GM06990 (cell line): ENCODE results near the gene TMEM135.

Experiments used
- DNase-seq: peaks from one replicate; pipeline ENCODE4 v3.0.0-alpha.2; 2011; ENCODE audit not compliant: insufficient read length; ENCODE audit errors: extremely low read depth
- H3K27me3 ChIP-seq: replicated peaks from 2 replicates; pipeline ENCODE4 v1.6.0; 2011; ENCODE audit warnings: low read length; ENCODE audit not compliant: control insufficient read depth, insufficient read depth
- H3K36me3 ChIP-seq: 2 replicates; pipeline ENCODE4 v1.5.1; 2011; ENCODE audit warnings: low read length; ENCODE audit not compliant: control insufficient read depth, insufficient read depth
- H3K4me3 ChIP-seq: replicated peaks from 2 replicates; pipeline ENCODE4 v1.5.1; 2011; ENCODE audit warnings: low read depth, mild to moderate bottlenecking, control low read depth, low read length
- TF ChIP-seq, protein P1 (sequence below): IDR thresholded peaks from 2 replicates; pipeline ENCODE4 v1.5.1; 2011; ENCODE audit warnings: low read length, control low read depth, mild to moderate bottlenecking, inconsistent platforms; ENCODE audit not compliant: insufficient read depth, poor library complexity, severe bottlenecking

Gene TMEM135

GRCh38 chr11:87213444-87213843, 175.7 kb downstream of the TMEM135 start:
- no peak for DNase-seq
- TF ChIP-seq, protein P1, sequence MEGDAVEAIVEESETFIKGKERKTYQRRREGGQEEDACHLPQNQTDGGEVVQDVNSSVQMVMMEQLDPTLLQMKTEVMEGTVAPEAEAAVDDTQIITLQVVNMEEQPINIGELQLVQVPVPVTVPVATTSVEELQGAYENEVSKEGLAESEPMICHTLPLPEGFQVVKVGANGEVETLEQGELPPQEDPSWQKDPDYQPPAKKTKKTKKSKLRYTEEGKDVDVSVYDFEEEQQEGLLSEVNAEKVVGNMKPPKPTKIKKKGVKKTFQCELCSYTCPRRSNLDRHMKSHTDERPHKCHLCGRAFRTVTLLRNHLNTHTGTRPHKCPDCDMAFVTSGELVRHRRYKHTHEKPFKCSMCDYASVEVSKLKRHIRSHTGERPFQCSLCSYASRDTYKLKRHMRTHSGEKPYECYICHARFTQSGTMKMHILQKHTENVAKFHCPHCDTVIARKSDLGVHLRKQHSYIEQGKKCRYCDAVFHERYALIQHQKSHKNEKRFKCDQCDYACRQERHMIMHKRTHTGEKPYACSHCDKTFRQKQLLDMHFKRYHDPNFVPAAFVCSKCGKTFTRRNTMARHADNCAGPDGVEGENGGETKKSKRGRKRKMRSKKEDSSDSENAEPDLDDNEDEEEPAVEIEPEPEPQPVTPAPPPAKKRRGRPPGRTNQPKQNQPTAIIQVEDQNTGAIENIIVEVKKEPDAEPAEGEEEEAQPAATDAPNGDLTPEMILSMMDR, result no peak
- no peaks in the 10 kb centered on the region for H3K36me3 ChIP-seq
- no peaks in the 10 kb centered on the region for H3K27me3 ChIP-seq
- no peak overlapping the region for H3K4me3 ChIP-seq

DNA sequence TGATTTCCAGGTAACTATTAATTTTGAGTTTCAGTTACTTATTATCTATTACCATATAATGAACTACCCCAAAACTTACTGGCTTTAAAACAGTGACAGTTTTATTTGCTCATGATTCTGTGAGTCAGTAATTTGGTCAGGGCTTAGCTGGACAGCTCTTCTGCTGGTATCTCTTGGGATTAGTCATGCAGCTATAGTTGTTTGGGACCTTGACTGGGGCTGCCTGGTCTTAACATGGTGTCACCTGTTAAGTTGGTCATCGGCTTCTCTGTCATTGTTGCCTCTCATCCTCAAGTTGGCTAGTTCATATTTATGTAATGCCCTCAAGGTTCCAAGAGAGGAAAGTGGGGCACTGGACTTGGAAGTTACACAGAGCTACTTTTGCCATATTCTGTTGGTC, 177.5 kb downstream of the TMEM135 start:
- no peak for DNase-seq
- Histone ChIP-seq H3K27me3 (no peaks in the 10 kb centered on the region), H3K36me3 (no peaks in the 10 kb centered on the region), H3K4me3 (no peak overlapping the region)
- TF ChIP-seq, protein P1, result no peak

DNA sequence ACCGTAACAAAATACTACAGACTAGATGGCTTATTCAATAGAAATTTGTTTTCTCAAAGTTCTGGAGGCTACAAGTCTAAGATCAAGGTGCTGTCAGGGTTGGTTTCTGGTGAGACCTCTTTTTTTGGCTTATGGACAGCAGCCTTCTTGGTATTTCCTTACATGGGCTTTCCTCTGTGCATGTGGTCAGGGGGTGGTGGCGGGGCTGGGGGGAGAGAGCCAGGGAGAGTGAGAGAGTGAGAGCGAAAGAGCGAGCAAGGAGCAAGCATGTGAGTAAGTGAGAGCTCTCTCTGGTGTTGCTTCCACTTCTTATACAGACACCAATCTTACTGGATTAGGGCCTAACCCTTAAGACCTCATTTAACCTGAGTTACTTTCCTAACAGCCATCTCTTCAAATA, 181.5 kb downstream of the TMEM135 start:
- DNase-seq, result no peak
- Histone ChIP-seq H3K27me3 (no peaks in the 10 kb centered on the region), H3K36me3 (no peaks in the 10 kb centered on the region), H3K4me3 (no peak overlapping the region)
- TF ChIP-seq, protein P1, result no peak

DNA sequence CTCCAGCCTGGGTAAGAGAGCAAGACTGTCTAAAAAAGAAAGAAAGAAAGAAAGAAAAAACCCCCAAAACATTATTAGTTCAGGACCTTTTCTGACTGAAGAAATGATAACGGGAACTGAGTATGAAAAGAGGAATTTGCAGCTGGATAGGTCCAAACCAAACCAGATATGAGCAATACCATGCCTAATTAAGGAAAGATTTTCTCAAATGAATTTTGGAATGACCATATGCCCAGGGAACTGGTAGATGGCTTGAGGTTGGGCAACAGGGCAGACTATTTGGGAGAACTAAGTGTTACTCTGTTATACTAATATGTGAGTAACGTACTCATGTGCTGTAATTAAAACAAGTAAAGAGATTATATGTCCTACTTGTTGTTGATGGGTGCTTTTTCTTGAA, 186.1 kb downstream of the TMEM135 start:
- no peak for DNase-seq
- TF ChIP-seq, protein P1, result no peak

DNA sequence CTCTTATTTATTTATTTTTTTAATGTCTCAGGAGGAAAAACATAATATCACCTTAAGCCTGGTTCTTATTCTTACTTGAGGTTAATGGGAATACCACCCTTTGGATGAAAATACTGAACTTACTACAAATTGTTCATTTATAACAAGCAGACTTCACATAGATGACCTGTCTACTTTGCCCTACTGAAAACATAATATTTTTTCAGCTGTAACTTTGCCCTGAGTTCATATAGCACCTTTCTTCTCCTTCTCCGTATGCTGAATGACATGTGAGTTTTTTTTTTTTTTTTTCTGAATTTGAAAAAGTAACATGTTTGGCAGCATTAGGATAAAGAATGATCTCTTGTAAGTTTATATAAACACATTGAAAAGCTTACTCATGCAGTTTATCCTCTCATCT, 186.8 kb downstream of the TMEM135 start:
- Histone ChIP-seq H3K4me3 (no peak overlapping the region), H3K36me3 (no peaks in the 10 kb centered on the region), H3K27me3 (no peaks in the 10 kb centered on the region)
- no peak for DNase-seq
- TF ChIP-seq, protein P1, result no peak

More for the DNA sequence above, 186.1 kb downstream of the TMEM135 start:
- H3K27me3 ChIP-seq, result no peaks in the 10 kb centered on the region
- no peaks in the 10 kb centered on the region for H3K36me3 ChIP-seq
- H3K4me3 ChIP-seq, result no peak overlapping the region

GRCh38 chr11:87228820-87229219, 191.1 kb downstream of the TMEM135 start:
- no peak for DNase-seq
- H3K27me3 ChIP-seq, result no peaks in the 10 kb centered on the region
- H3K4me3 ChIP-seq, result no peak overlapping the region

More at GRCh38 chr11:87228820-87229219, 191.1 kb downstream of the TMEM135 start:
- H3K36me3 ChIP-seq, result no peaks in the 10 kb centered on the region
- TF ChIP-seq, protein P1, result no peak
